HG02759 (cell line): ENCODE data around the gene KPNA1.
"Not testable (repeated sequence)": the region's sequence is repeated elsewhere in the genome, so short reads cannot be mapped to it uniquely, and the experiment has no call there.

Source experiments
- ATAC-seq: cut with Tn5 transposase; IDR thresholded peaks from one replicate; pipeline ENCODE4 v1.9.1; 2021; ENCODE audit warnings: mild to moderate bottlenecking, moderate library complexity; ENCODE audit not compliant: unreplicated experiment

The KPNA1 gene

GRCh38 chr3:122520861-122521260 is 6.1 kb upstream of the KPNA1 start:
- no peak for ATAC-seq

GRCh38 chr3:122519693-122520092 is 5.0 kb upstream of the KPNA1 start:
- ATAC-seq: no peak

GRCh38 chr3:122516846-122517360 is 2.2 kb upstream of the KPNA1 start:
- no peak for ATAC-seq

- ATAC-seq: no peak
Observed at GRCh38 chr3:122515870-122516269, 1.1 kb upstream of the KPNA1 start.

GRCh38 chr3:122515020-122515468 is 305 bp upstream of the KPNA1 start:
- ATAC-seq: no peak

- ATAC-seq: no peak
Observed at GRCh38 chr3:122513386-122514122, 1.2 kb downstream of the KPNA1 start.

- ATAC-seq: no peak
Observed at GRCh38 chr3:122512284-122512683, 2.5 kb downstream of the KPNA1 start.

- ATAC-seq: no peak
Observed at GRCh38 chr3:122510878-122511535, 3.7 kb downstream of the KPNA1 start.

GRCh38 chr3:122508944-122509343 is 5.8 kb downstream of the KPNA1 start:
- ATAC-seq: peak; percentile 77

GRCh38 chr3:122508135-122508914 is 6.4 kb downstream of the KPNA1 start:
- peak; percentile 10 for ATAC-seq

- no peak for ATAC-seq
Observed at GRCh38 chr3:122506450-122506849, 8.3 kb downstream of the KPNA1 start.

GRCh38 chr3:122505676-122506075 is 9.1 kb downstream of the KPNA1 start:
- no peak for ATAC-seq

- no peak for ATAC-seq
Observed at GRCh38 chr3:122502941-122503340, 11.8 kb downstream of the KPNA1 start.

- no peak for ATAC-seq
Observed at GRCh38 chr3:122502139-122502538, 12.6 kb downstream of the KPNA1 start.

- not testable (repeated sequence) for ATAC-seq
Observed at GRCh38 chr3:122500964-122501363, 13.8 kb downstream of the KPNA1 start.

GRCh38 chr3:122498152-122498551 is 16.6 kb downstream of the KPNA1 start:
- no peak for ATAC-seq

GRCh38 chr3:122497425-122497824 is 17.3 kb downstream of the KPNA1 start:
- ATAC-seq: peak; percentile 91

- no peak for ATAC-seq
Observed at GRCh38 chr3:122496508-122496907, 18.2 kb downstream of the KPNA1 start.

- no peak for ATAC-seq
Observed at GRCh38 chr3:122493296-122493695, 21.4 kb downstream of the KPNA1 start.

GRCh38 chr3:122488262-122488973 is 26.3 kb downstream of the KPNA1 start:
- ATAC-seq: no peak

GRCh38 chr3:122484985-122485384 is 29.8 kb downstream of the KPNA1 start:
- no peak for ATAC-seq
